GM12872 (cell line): ENCODE measurements around the gene DLK1.

ENCODE experiments used
- TF ChIP-seq, protein P1 (sequence below): IDR thresholded peaks from 3 replicates; pipeline ENCODE4 v1.5.1; 2011; ENCODE audit warnings: low read depth, mild to moderate bottlenecking, low read length, moderate library complexity; ENCODE audit not compliant: insufficient read depth

DLK1 gene

GRCh38 chr14:100694579-100695422, 31.9 kb upstream of the DLK1 start:
- TF ChIP-seq, protein P1, sequence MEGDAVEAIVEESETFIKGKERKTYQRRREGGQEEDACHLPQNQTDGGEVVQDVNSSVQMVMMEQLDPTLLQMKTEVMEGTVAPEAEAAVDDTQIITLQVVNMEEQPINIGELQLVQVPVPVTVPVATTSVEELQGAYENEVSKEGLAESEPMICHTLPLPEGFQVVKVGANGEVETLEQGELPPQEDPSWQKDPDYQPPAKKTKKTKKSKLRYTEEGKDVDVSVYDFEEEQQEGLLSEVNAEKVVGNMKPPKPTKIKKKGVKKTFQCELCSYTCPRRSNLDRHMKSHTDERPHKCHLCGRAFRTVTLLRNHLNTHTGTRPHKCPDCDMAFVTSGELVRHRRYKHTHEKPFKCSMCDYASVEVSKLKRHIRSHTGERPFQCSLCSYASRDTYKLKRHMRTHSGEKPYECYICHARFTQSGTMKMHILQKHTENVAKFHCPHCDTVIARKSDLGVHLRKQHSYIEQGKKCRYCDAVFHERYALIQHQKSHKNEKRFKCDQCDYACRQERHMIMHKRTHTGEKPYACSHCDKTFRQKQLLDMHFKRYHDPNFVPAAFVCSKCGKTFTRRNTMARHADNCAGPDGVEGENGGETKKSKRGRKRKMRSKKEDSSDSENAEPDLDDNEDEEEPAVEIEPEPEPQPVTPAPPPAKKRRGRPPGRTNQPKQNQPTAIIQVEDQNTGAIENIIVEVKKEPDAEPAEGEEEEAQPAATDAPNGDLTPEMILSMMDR, result no peak

DNA sequence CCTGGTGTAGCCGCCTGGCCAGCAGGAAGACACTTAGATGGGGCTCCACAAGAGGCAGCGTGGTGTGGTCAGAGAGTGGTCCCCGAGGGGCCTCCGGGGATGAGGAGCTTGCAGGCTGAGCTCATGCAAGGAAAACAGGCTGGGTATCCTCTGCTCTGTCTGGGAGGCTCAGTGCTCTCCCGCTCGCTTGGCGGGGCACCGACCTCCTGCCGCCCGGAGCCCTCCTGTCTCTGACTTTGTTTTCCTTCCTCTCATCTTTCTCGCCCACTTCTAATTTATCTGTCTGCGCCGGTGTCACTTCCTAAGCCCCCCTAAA, 31.3 kb upstream of the DLK1 start:
- TF ChIP-seq, protein P1, result no peak

DNA sequence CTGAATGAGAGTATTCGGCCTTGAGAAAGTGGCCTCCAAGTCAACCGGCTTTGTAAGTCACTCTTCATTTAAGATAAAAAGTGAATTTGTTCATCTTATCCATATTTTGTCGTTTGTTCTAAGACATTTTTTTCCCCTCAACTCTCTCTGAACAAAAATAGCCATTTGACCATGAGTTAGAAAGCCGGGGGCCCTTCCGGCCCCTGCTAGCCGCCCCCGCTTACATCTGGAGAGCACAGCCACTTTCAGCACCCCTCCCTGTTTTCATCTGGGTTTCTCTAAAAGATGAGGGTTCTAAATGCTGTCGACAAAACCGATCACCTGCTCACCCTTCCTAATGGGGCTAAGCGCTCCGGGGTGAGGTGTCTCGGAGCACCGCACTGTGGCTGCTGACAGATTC, 30.7 kb upstream of the DLK1 start:
- TF ChIP-seq, protein P1, result no peak

DNA sequence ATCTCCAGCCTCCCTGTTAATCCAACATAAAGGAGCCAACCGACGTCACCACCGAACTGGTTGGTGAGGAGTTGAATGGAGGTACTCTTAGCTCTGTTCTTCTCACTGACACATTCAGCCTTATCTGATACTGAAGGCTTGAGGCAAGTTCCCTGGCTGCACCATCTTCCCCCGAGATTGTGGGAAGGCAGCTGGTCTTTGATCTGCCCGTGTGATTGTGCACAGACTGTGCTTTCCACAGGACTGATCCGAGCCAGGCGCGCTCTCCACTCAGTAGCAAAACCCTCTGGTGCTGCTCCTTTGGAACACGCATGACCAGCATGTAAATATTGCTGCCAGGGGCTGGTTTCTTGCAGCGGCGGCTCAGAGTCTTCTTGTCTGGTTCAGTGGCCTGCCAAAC, 30.1 kb upstream of the DLK1 start:
- TF ChIP-seq, protein P1, result no peak

DNA sequence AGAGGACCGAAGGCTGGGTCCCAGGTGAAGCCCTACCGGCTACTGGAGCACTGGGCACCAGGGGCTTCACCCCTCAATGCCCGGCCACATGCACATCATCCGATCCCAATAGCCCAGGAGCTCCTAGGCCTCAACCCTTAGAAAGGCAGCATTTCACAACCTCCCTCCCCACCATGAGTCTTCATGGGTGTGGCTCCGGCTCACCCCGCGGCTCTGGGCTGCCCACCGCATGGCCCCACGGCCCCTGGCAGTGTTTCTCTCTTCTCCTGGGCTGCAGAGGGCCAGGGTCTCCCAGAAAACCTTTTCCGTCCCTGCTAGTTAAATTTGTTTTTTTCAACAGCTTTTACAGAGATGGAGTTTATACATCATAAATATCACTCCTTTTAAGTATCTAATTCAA, 28.6 kb upstream of the DLK1 start:
- TF ChIP-seq, protein P1, result no peak

GRCh38 chr14:100698666-100699448, 27.8 kb upstream of the DLK1 start:
- TF ChIP-seq, protein P1, result no peak

DNA sequence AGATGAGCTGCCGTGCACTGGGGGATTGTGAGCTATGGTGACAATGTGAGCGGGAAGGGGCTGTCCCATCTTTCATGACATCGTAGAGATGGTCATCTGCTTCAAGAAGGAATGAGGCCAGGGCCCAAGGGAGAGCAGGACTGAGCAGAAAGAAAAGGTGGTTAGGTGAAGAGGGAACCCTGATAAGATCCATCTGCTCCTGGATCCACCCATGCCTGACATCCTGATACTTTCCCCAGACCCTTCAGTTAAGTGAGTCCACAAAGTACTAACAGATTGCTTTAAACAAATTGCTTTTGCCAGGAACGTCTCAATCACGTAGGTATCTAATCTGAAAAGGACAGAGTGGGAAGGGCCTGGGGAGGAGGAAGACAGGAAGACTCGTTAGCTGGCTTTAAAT, 25.4 kb upstream of the DLK1 start:
- TF ChIP-seq, protein P1, result no peak
